Caco-2 (cell line): Measurements from ENCODE around the gene S1PR1. TPM values are rescaled to one million over a fixed set of nuclear protein-coding genes. Genes with fewer than 3 reads are reported as not detected.

Experiments used
- BruUV-seq: library from RNA; stranded (reverse); fragments of 400-500 nt; replicated peaks from 2 replicates; lab custom pipeline; 2021; lab: Mats Ljungman, UMichigan
- CTCF ChIA-PET: fragments of 300-600 bp; sonication (Branson Sonifier 250); formaldehyde crosslinking; loops from one replicate; lab custom pipeline; 2022; ENCODE audit warnings: antibody characterized with exemption; lab: Charles Lee
- POLR2A ChIA-PET: fragments of 300-600 bp; sonication (Branson Sonifier 250); formaldehyde crosslinking; loops from one replicate; lab custom pipeline; 2022; ENCODE audit warnings: antibody characterized with exemption; lab: Charles Lee
- DNase-seq, 2 experiments: peaks; one replicate each; pipeline versions ENCODE4 v3.0.0 to v3.0.0-alpha.2; 2020 to 2022
- H3K27me3 ChIP-seq: replicated peaks from 2 replicates; pipeline ENCODE4 v1.6.0; 2011; ENCODE audit warnings: low read length; ENCODE audit not compliant: control insufficient read depth, insufficient read depth
- H3K36me3 ChIP-seq: 2 replicates; pipeline ENCODE4 v1.5.1; 2011; ENCODE audit warnings: low read length; ENCODE audit not compliant: control insufficient read depth, insufficient read depth
- H3K4me1 ChIP-seq: fragments of 250-450 bp; sonication (Bioruptor Pico); 2 replicates; pipeline ENCODE4 v1.5.1; 2020; ENCODE audit warnings: mild to moderate bottlenecking
- H3K4me3 ChIP-seq: 2 replicates; pipeline ENCODE4 v1.5.1; 2011; ENCODE audit warnings: low read depth, mild to moderate bottlenecking, control low read depth, low read length
- H3K9me3 ChIP-seq: fragments of 250-450 bp; sonication (Bioruptor Pico); 2 replicates; pipeline ENCODE4 v1.5.1; 2020; ENCODE audit warnings: mild to moderate bottlenecking, moderate library complexity
- H3K27ac Mint-ChIP-seq: one replicate; pipeline ENCODE4 v1.8.0; 2022; ENCODE audit warnings: mixed read lengths; ENCODE audit not compliant: unreplicated experiment
- H3K27me3 Mint-ChIP-seq: one replicate; pipeline ENCODE4 v1.8.0; 2022; ENCODE audit warnings: mixed read lengths; ENCODE audit not compliant: insufficient read depth, unreplicated experiment
- H3K36me3 Mint-ChIP-seq: one replicate; pipeline ENCODE4 v1.8.0; 2022; ENCODE audit warnings: mild to moderate bottlenecking, mixed read lengths; ENCODE audit not compliant: insufficient read depth, unreplicated experiment
- H3K4me1 Mint-ChIP-seq: one replicate; pipeline ENCODE4 v1.8.0; 2022; ENCODE audit warnings: low read depth, mixed read lengths; ENCODE audit not compliant: unreplicated experiment
- H3K4me3 Mint-ChIP-seq: one replicate; pipeline ENCODE4 v1.8.0; 2022; ENCODE audit warnings: mild to moderate bottlenecking, moderate library complexity, mixed read lengths; ENCODE audit not compliant: unreplicated experiment
- H3K9me3 Mint-ChIP-seq: one replicate; pipeline ENCODE4 v1.8.0; 2022; ENCODE audit warnings: mixed read lengths; ENCODE audit not compliant: unreplicated experiment
- CTCF ChIP-seq, 2 experiments: fragments of 200-600 bp in 1 of 2; IDR thresholded peaks; 1 replicate in 1 of 2; 2 replicates in 1 of 2; pipeline versions ENCODE4 v1.5.1 to v1.8.0; 2011 to 2022; ENCODE audit warnings: antibody characterized with exemption in 1 of 2, control low read depth in 1 of 2, inconsistent platforms in 1 of 2, low read depth in 1 of 2, low read length in 1 of 2, mild to moderate bottlenecking in 1 of 2, moderate library complexity in 1 of 2; ENCODE audit not compliant: insufficient read depth in 1 of 2, severe bottlenecking in 1 of 2, unreplicated experiment in 1 of 2
- intact Hi-C: fragments of 100-400 bp; cut with micrococcal nuclease; formaldehyde crosslinking; loops from one replicate; pipeline ENCODE4 v1.10.0; 2022; ENCODE audit not compliant: unreplicated experiment
- total RNA-seq: library from RNA; stranded (reverse); gene quantifications from 2 replicates; pipeline ENCODE4 v1.2.3, GENCODE V29; 2022

S1PR1 gene
- total RNA-seq, 1 experiment from 2014 or later = not detected

- DNase-seq = no peak
- Histone ChIP-seq H3K4me1 (no peaks in the 10 kb centered on the region), H3K4me3 (no peak overlapping the region), H3K9me3 (no peaks in the 10 kb centered on the region), H3K36me3 (no peaks in the 10 kb centered on the region), H3K27me3 (no peaks in the 10 kb centered on the region)
- Mint-ChIP-seq H3K9me3 (no peaks in the 10 kb centered on the region), H3K27ac (no peak overlapping the region), H3K4me3 (no peak overlapping the region), H3K4me1 (no peaks in the 10 kb centered on the region), H3K36me3 (no peaks in the 10 kb centered on the region), H3K27me3 (peaks cover 10% of the 10 kb centered on the region)
- TF ChIP-seq CTCF (IDR thresholded peaks at IDR 0.05; ENCODE audit: insufficient read depth in 1 of 2, low read depth in 1 of 2, low read length in 1 of 2, severe bottlenecking in 1 of 2, unreplicated experiment in 1 of 2) = no peak
- no TSS peak for BruUV-seq
- POLR2A ChIA-PET = no interaction called here
- CTCF ChIA-PET = no interaction called here
- intact Hi-C loops = no loop called here
These were observed 44.9 kb downstream of the S1PR1 start for GRCh38 chr1:101281751-101282150.

GRCh38 chr1:101282314-101283038 lies 45.7 kb downstream of the S1PR1 start:
- Histone ChIP-seq H3K4me1 (no peaks in the 10 kb centered on the region), H3K27me3 (no peaks in the 10 kb centered on the region), H3K4me3 (no peak overlapping the region), H3K9me3 (no peaks in the 10 kb centered on the region), H3K36me3 (no peaks in the 10 kb centered on the region)
- no peaks in the 10 kb centered on the region for H3K36me3 Mint-ChIP-seq
- ChIA-PET CTCF (no interaction called here), POLR2A (no interaction called here)
- H3K27me3 Mint-ChIP-seq = peaks cover 7% of the 10 kb centered on the region
- H3K27ac Mint-ChIP-seq = no peak overlapping the region
- no TSS peak for BruUV-seq
- intact Hi-C loops = no loop called here
- no peaks in the 10 kb centered on the region for H3K4me1 Mint-ChIP-seq
- no peak for DNase-seq
- TF ChIP-seq CTCF (IDR thresholded peaks at IDR 0.05; ENCODE audit: insufficient read depth in 1 of 2, low read depth in 1 of 2, low read length in 1 of 2, severe bottlenecking in 1 of 2, unreplicated experiment in 1 of 2) = no peak
- no peak overlapping the region for H3K4me3 Mint-ChIP-seq
- no peaks in the 10 kb centered on the region for H3K9me3 Mint-ChIP-seq

GRCh38 chr1:101283443-101283842 lies 46.6 kb downstream of the S1PR1 start:
- Histone ChIP-seq H3K36me3 (no peaks in the 10 kb centered on the region), H3K4me3 (no peak overlapping the region), H3K4me1 (no peaks in the 10 kb centered on the region), H3K27me3 (no peaks in the 10 kb centered on the region), H3K9me3 (no peaks in the 10 kb centered on the region)
- H3K4me1 Mint-ChIP-seq = no peaks in the 10 kb centered on the region
- ChIA-PET POLR2A (no interaction called here), CTCF (no interaction called here)
- no peak for TF ChIP-seq CTCF (IDR thresholded peaks at IDR 0.05; ENCODE audit: insufficient read depth in 1 of 2, low read depth in 1 of 2, low read length in 1 of 2, severe bottlenecking in 1 of 2, unreplicated experiment in 1 of 2)
- no peak overlapping the region for H3K27ac Mint-ChIP-seq
- H3K27me3 Mint-ChIP-seq = peaks cover 5% of the 10 kb centered on the region
- BruUV-seq = no TSS peak
- no peaks in the 10 kb centered on the region for H3K9me3 Mint-ChIP-seq
- H3K36me3 Mint-ChIP-seq = no peaks in the 10 kb centered on the region
- H3K4me3 Mint-ChIP-seq = no peak overlapping the region
- DNase-seq = no peak
- intact Hi-C loops = no loop called here
